KMS-11 (cell line): ENCODE measurements around the gene CRTAC1.

Source experiments
- H2AFZ ChIP-seq: fragments of 200-600 bp; sonication (generic); 2 replicates; pipeline ENCODE4 v1.6.1; 2016; ENCODE audit warnings: antibody characterized with exemption, mixed run types, low read depth
- H3K27ac ChIP-seq: fragments of 200-600 bp; sonication (generic); 2 replicates; pipeline ENCODE4 v1.6.1; 2016; ENCODE audit warnings: mild to moderate bottlenecking, mixed run types
- H3K27me3 ChIP-seq: fragments of 200-600 bp; sonication (generic); 2 replicates; pipeline ENCODE4 v1.6.1; 2017; ENCODE audit warnings: mild to moderate bottlenecking, low read depth, mixed run types, moderate library complexity; ENCODE audit not compliant: insufficient read depth
- H3K36me3 ChIP-seq: fragments of 200-600 bp; sonication (generic); 2 replicates; pipeline ENCODE4 v1.6.1; 2017; ENCODE audit warnings: mild to moderate bottlenecking, mixed run types; ENCODE audit not compliant: insufficient read depth
- H3K4me1 ChIP-seq: fragments of 200-600 bp; sonication (generic); 2 replicates; pipeline ENCODE4 v1.6.1; 2016; ENCODE audit warnings: mild to moderate bottlenecking, low read depth, mixed run types; ENCODE audit not compliant: poor library complexity, severe bottlenecking
- H3K4me2 ChIP-seq: fragments of 200-600 bp; sonication (generic); 2 replicates; pipeline ENCODE4 v1.7.0; 2016; ENCODE audit warnings: mild to moderate bottlenecking, mixed run types
- H3K4me3 ChIP-seq: fragments of 200-600 bp; sonication (generic); IDR thresholded peaks from 2 replicates; pipeline ENCODE4 v1.6.1; 2017; ENCODE audit warnings: low read depth, low read length, mixed read lengths; ENCODE audit not compliant: insufficient read depth
- H3K79me2 ChIP-seq: fragments of 200-600 bp; sonication (generic); 2 replicates; pipeline ENCODE4 v1.6.1; 2016; ENCODE audit warnings: low read depth, mixed run types; ENCODE audit not compliant: insufficient read depth
- H3K9ac ChIP-seq: fragments of 200-600 bp; sonication (generic); 2 replicates; pipeline ENCODE4 v1.6.1; 2016; ENCODE audit warnings: mild to moderate bottlenecking, mixed run types
- H4K20me1 ChIP-seq: fragments of 200-600 bp; sonication (generic); 2 replicates; pipeline ENCODE4 v1.6.1; 2016; ENCODE audit warnings: mild to moderate bottlenecking, mixed run types; ENCODE audit not compliant: insufficient read depth
- TF ChIP-seq, protein P1 (sequence below): fragments of 200-600 bp; sonication (generic); conservative IDR thresholded peaks from 2 replicates; pipeline ENCODE4 v1.6.1; 2017; ENCODE audit warnings: low read depth, mild to moderate bottlenecking, antibody characterized with exemption, low read length, moderate library complexity, mixed read lengths

The CRTAC1 gene

DNA sequence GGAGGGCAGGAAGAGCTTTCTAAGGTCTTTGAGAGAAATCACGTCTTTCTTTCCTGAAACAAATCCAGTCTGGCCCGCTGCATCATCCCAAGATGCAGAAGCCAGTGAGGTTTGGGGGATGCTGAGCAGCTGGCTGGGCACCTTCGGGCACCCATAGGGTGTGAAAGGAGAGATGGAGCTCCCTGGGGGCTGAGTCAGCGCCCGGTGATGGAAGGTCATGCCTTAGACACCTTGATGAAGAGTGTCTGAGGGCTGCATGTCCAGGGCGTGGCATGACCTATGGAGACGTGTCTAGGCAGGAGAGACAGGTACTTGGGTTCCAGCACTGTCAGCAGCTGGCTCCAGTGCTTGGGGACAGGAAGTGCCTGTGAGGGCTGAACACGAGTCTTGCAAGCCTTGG is 92.5 kb downstream of the CRTAC1 start:
- TF ChIP-seq, protein P1, sequence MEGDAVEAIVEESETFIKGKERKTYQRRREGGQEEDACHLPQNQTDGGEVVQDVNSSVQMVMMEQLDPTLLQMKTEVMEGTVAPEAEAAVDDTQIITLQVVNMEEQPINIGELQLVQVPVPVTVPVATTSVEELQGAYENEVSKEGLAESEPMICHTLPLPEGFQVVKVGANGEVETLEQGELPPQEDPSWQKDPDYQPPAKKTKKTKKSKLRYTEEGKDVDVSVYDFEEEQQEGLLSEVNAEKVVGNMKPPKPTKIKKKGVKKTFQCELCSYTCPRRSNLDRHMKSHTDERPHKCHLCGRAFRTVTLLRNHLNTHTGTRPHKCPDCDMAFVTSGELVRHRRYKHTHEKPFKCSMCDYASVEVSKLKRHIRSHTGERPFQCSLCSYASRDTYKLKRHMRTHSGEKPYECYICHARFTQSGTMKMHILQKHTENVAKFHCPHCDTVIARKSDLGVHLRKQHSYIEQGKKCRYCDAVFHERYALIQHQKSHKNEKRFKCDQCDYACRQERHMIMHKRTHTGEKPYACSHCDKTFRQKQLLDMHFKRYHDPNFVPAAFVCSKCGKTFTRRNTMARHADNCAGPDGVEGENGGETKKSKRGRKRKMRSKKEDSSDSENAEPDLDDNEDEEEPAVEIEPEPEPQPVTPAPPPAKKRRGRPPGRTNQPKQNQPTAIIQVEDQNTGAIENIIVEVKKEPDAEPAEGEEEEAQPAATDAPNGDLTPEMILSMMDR: no peak
- Histone ChIP-seq H3K9ac (no peak overlapping the region), H3K79me2 (no peaks in the 10 kb centered on the region), H3K27me3 (no peaks in the 10 kb centered on the region), H3K27ac (no peak overlapping the region), H3K4me1 (no peaks in the 10 kb centered on the region), H4K20me1 (no peaks in the 10 kb centered on the region), H3K36me3 (no peaks in the 10 kb centered on the region), H3K4me3 (no peak overlapping the region), H3K4me2 (no peak overlapping the region), H2AFZ (no peak overlapping the region)

DNA sequence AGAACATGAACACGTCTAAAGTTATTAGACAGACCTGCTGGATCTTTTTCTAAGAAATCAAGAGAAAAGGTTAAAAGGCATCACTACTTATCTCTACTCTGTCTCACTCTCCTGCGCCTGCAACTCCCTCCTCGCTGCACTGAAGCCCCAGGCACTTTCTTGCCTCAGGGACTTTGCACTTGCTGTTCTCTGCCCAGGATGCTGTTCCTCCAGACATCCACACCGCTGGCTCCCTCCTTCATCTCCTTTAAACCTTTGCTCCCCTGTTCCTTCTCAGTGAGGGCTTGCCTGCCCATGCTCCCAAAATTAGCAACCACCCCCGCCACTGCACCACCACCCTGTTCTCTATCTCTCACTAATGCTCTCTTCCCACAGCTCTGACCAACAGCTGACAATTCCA is 93.4 kb downstream of the CRTAC1 start:
- no peak overlapping the region for H3K4me3 ChIP-seq
- no peaks in the 10 kb centered on the region for H3K36me3 ChIP-seq
- no peaks in the 10 kb centered on the region for H3K79me2 ChIP-seq
- no peak overlapping the region for H3K4me2 ChIP-seq
- no peaks in the 10 kb centered on the region for H3K27me3 ChIP-seq
- H3K4me1 ChIP-seq: no peaks in the 10 kb centered on the region
- H4K20me1 ChIP-seq: no peaks in the 10 kb centered on the region
- no peak overlapping the region for H2AFZ ChIP-seq
- H3K9ac ChIP-seq: no peak overlapping the region
- TF ChIP-seq, protein P1: no peak
- no peak overlapping the region for H3K27ac ChIP-seq

DNA sequence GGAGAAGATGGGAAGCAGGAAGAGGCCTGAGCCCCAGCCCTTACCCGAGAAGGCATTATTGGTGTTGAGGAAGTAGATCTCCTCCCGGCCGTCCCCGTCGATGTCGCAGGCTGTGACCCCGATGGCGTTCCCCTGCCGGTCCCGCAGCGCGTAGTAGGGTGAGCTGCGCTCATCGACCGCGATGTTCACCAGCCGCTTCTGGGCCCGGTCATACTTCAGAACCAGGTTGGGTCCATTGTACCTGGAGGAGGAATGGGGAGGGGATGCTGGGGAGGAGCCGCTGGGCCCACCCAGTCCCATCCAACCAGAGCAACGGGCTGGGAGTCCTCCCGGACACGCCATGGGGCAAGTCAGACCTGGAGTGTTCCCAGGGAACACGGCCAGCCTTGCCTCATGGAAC is 94.3 kb downstream of the CRTAC1 start:
- Histone ChIP-seq H3K4me1 (no peaks in the 10 kb centered on the region), H3K36me3 (no peaks in the 10 kb centered on the region), H3K9ac (no peak overlapping the region), H3K27ac (no peak overlapping the region), H3K79me2 (no peaks in the 10 kb centered on the region), H2AFZ (no peak overlapping the region), H4K20me1 (no peaks in the 10 kb centered on the region), H3K4me3 (no peak overlapping the region), H3K27me3 (no peaks in the 10 kb centered on the region), H3K4me2 (no peak overlapping the region)
- TF ChIP-seq, protein P1: no peak

DNA sequence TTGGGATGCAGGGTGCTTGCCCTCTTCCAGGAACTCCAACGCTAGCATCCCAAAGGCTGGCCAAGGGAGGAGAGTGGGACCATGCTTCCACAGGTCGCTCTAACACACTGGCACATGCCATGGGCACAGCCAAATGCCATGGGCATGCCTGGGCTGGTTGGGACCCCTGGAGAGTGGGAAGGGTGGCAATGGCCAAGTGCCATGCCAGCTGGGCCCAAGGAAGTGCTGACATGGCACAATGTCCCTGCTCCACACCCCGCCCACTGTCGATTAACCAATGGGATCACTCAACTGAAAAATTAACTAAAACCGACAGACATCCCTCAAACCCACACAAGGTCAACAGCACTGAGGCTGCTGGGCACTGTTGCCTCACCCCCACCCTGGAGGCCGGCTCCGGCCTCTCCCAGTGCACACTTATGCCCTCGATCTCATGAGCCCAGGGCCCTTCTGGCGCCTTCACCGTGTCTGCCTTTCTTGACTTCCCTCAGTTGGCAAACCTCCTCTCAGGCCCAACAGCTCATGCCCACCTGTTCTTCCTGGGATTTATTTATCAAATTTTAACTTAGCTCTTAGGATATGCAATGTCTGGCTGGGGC is 97.4 kb downstream of the CRTAC1 start:
- H3K27ac ChIP-seq: no peak overlapping the region
- no peaks in the 10 kb centered on the region for H3K4me1 ChIP-seq
- TF ChIP-seq, protein P1: no peak
- H3K79me2 ChIP-seq: no peaks in the 10 kb centered on the region
- H3K9ac ChIP-seq: no peak overlapping the region
- no peaks in the 10 kb centered on the region for H3K27me3 ChIP-seq
- no peak overlapping the region for H3K4me3 ChIP-seq
- H4K20me1 ChIP-seq: no peaks in the 10 kb centered on the region
- no peaks in the 10 kb centered on the region for H3K36me3 ChIP-seq
- H3K4me2 ChIP-seq: no peak overlapping the region
- H2AFZ ChIP-seq: no peak overlapping the region
